K562 (cell line): ENCODE measurements around the gene OR6C76. TPM values are rescaled to one million over a fixed set of nuclear protein-coding genes. Genes with fewer than 3 reads are reported as not detected.

Experiments used
- ATAC-seq: fragments of 200-7000 bp; cut with Tn5 transposase; 3 replicates; pipeline ENCODE4 v1.9.1; 2020; ENCODE audit warnings: moderate library complexity
- BruUV-seq: library from RNA; stranded (reverse); fragments of 400-500 nt; replicated peaks from 2 replicates; lab custom pipeline; 2021; lab: Mats Ljungman, UMichigan
- CTCF ChIA-PET: fragments of 300-600 bp; formaldehyde crosslinking; extraction: SDS; loops from one replicate; lab custom pipeline; 2021; ENCODE audit warnings: low intra/inter-chr PET ratio; lab: Yijun Ruan, JAX
- POLR2A ChIA-PET: fragments of 300-600, 350-650 bp; sonication (Branson Sonifier 250); formaldehyde crosslinking; extraction: SDS; loops from one replicate; lab custom pipeline; 2021; ENCODE audit warnings: antibody characterized with exemption, inconsistent platforms; lab: Yijun Ruan, JAX
- DNase-seq, 4 experiments: peaks; one replicate each; pipeline versions ENCODE4 v3.0.0 to v3.0.0-alpha.2; 2011 to 2018; ENCODE audit warnings: low spot score in 3 of 4, mixed read lengths in 3 of 4; ENCODE audit errors: extremely low read depth in 1 of 4
- FAIRE-seq: peaks from 2 replicates; lab custom pipeline; 2011; peaks lifted over from hg19 to GRCh38; lab: Jason Lieb, UNC
- H2AFZ ChIP-seq: 2 replicates; pipeline ENCODE4 v1.6.0; 2011; ENCODE audit warnings: low read depth, low read length, control low read depth, inconsistent platforms
- H3K27ac ChIP-seq: fragments of 200-600 bp; 3 replicates; pipeline ENCODE4 v1.8.0; 2011; ENCODE audit warnings: low read depth, mild to moderate bottlenecking, control low read depth, inconsistent platforms, low read length, moderate library complexity, mixed read lengths; ENCODE audit errors: extremely low read depth
- H3K27me3 ChIP-seq, 2 experiments: fragments of 300-600 bp in 1 of 2; 2 replicates in 1 of 2; 3 replicates in 1 of 2; pipeline versions ENCODE4 v1.6.0 to v1.8.0; 2011; ENCODE audit warnings: inconsistent platforms in 2 of 2, low read length in 2 of 2, mild to moderate bottlenecking in 1 of 2, mixed read lengths in 1 of 2, moderate library complexity in 1 of 2; ENCODE audit not compliant: control insufficient read depth in 2 of 2, insufficient read depth in 2 of 2
- H3K36me3 ChIP-seq: fragments of 300-600 bp; 3 replicates; pipeline ENCODE4 v1.8.0; 2011; ENCODE audit warnings: mild to moderate bottlenecking, low read length, inconsistent platforms; ENCODE audit not compliant: control insufficient read depth, insufficient read depth
- H3K4me1 ChIP-seq, 2 experiments: fragments of 200-600 bp in 1 of 2; replicated peaks in 1 of 2; 2 replicates in 1 of 2; 3 replicates in 1 of 2; pipeline versions ENCODE4 v1.5.1 to v1.8.0; 2011; ENCODE audit warnings: inconsistent platforms in 2 of 2, low read length in 2 of 2, mild to moderate bottlenecking in 1 of 2, mixed read lengths in 1 of 2, moderate library complexity in 1 of 2; ENCODE audit not compliant: control insufficient read depth in 2 of 2, insufficient read depth in 2 of 2
- H3K4me2 ChIP-seq: 2 replicates; pipeline ENCODE4 v1.6.1; 2011; ENCODE audit warnings: low read length, control low read depth, inconsistent platforms, mixed read lengths; ENCODE audit not compliant: insufficient read depth
- H3K4me3 ChIP-seq: fragments of 200-600 bp; sonication (generic), shearing (Covaris generic); 2 replicates; pipeline ENCODE4 v1.5.1; 2016; ENCODE audit warnings: control low read depth, inconsistent platforms
- H3K79me2 ChIP-seq: fragments of 200-600 bp; 3 replicates; pipeline ENCODE4 v1.8.0; 2011; ENCODE audit warnings: low read length, inconsistent platforms; ENCODE audit not compliant: control insufficient read depth, insufficient read depth
- H3K9ac ChIP-seq, 2 experiments: 2 replicates each; pipeline versions ENCODE4 v1.6.0 to v1.6.1; 2011; ENCODE audit warnings: low read depth in 2 of 2, low read length in 2 of 2, control low read depth in 1 of 2, inconsistent platforms in 1 of 2, mild to moderate bottlenecking in 1 of 2, mixed read lengths in 1 of 2; ENCODE audit not compliant: insufficient read depth in 1 of 2
- H3K9me1 ChIP-seq: one replicate; pipeline ENCODE4 v1.6.0; 2011; ENCODE audit warnings: inconsistent platforms, mild to moderate bottlenecking, low read length, moderate library complexity; ENCODE audit not compliant: control insufficient read depth, insufficient read depth
- H3K9me3 ChIP-seq: replicated peaks from 2 replicates; pipeline ENCODE4 v1.5.1; 2011; ENCODE audit warnings: low read depth, low read length, inconsistent platforms; ENCODE audit not compliant: control insufficient read depth, insufficient read depth
- H4K20me1 ChIP-seq: replicated peaks from 2 replicates; pipeline ENCODE4 v1.6.1; 2011; ENCODE audit warnings: low read length, inconsistent platforms, mixed read lengths; ENCODE audit not compliant: control insufficient read depth, insufficient read depth
- EZH2 ChIP-seq: IDR thresholded peaks from 2 replicates; pipeline ENCODE4 v1.6.1; 2012; ENCODE audit warnings: low read depth, mild to moderate bottlenecking, inconsistent platforms, low read length, borderline replicate concordance
- KLF16 ChIP-seq: IDR thresholded peaks from 2 replicates; pipeline ENCODE4 v1.6.1; 2016; ENCODE audit warnings: antibody characterized with exemption
- NR2C1 ChIP-seq, 2 experiments: fragments of 450-650 bp; IDR thresholded peaks; 2 replicates each; pipeline ENCODE4 v1.6.1; 2017; ENCODE audit warnings: mild to moderate bottlenecking in 2 of 2, antibody characterized with exemption in 1 of 2, inconsistent platforms in 1 of 2, missing compliant biosample characterization in 1 of 2, missing genetic modification characterization in 1 of 2
- SREBF1 ChIP-seq: fragments of 150-350 bp; IDR thresholded peaks from 2 replicates; pipeline ENCODE4 v1.6.1; 2014; ENCODE audit warnings: antibody characterized with exemption, low read depth, low read length, borderline replicate concordance
- SRSF3 ChIP-seq: fragments of 200-400 bp; formaldehyde crosslinking; IDR thresholded peaks from 2 replicates; pipeline ENCODE4 v1.6.1; 2016; ENCODE audit warnings: mild to moderate bottlenecking, low read length, moderate library complexity; ENCODE audit not compliant: insufficient read depth
- ZNF766 ChIP-seq: fragments of 200-800 bp; sonication (Bioruptor generic); conservative IDR thresholded peaks from 2 replicates; pipeline ENCODE4 v1.6.1; 2016; ENCODE audit warnings: missing genetic modification characterization, missing compliant biosample characterization
- WGBS: fragments of 100-300 bp; shearing (Covaris generic); methylation state at CpG from one replicate; pipeline ENCODE4 v1.1.6; 2016; ENCODE audit warnings: low coverage, mixed read lengths; ENCODE audit not compliant: insufficient coverage; ENCODE audit errors: missing lambda C conversion rate; 5-methylcytosine and 5-hydroxymethylcytosine counted together
- in situ Hi-C: fragments of 300-500 bp; cut with MboI; formaldehyde crosslinking; loops from 4 replicates; pipeline ENCODE4 v1.15.0; 2018; ENCODE audit warnings: inconsistent platforms, mixed read lengths
- intact Hi-C: fragments of 100-400 bp; cut with micrococcal nuclease; formaldehyde crosslinking; loops from 2 replicates; pipeline ENCODE4 v1.14.2; 2022
- polyA plus RNA-seq, 8 experiments: library from polyadenylated mRNA; depleted of rRNA in 4 of 8; stranded (reverse) in 5 of 8; unstranded in 3 of 8; fragments of >200 nt; fragmentation: Nextera tagmentation in 2 of 8; fragmentation: Illumina TruSeq in 1 of 8; extraction: Ambion mirVana in 2 of 8; extraction: Trizol in 1 of 8; gene quantifications; 2 replicates each; pipeline versions ENCODE4 v1.2.1 to v1.2.3, GENCODE V29; 2011 to 2014; ENCODE audit warnings: inconsistent platforms in 1 of 8, missing spikeins in 1 of 8
- total RNA-seq, 7 experiments: library from RNA; depleted of rRNA in 6 of 7; stranded (reverse); fragments of >200 nt in 6 of 7; fragmentation: Illumina TruSeq in 2 of 7; extraction: Trizol in 2 of 7; gene quantifications; 2 replicates each; pipeline versions ENCODE4 v1.2.1 to v1.2.3, GENCODE V29; 2011 to 2021; ENCODE audit warnings: low replicate concordance in 1 of 7
- TF ChIP-seq, protein P1 (sequence below): sonication (generic); formaldehyde crosslinking; IDR thresholded peaks from 2 replicates; pipeline ENCODE4 v1.9.0; 2022; ENCODE audit warnings: mild to moderate bottlenecking, missing genetic modification reagents
- TF ChIP-seq, protein P2 (sequence below), 2 experiments: fragments of 450-650 bp in 1 of 2; sonication (generic) in 1 of 2; formaldehyde crosslinking in 1 of 2; IDR thresholded peaks in 1 of 2; conservative IDR thresholded peaks in 1 of 2; 2 replicates each; pipeline versions ENCODE4 v1.6.1 to v1.8.1; 2016 to 2023; ENCODE audit warnings: mild to moderate bottlenecking in 2 of 2, moderate library complexity in 2 of 2, inconsistent platforms in 1 of 2, missing genetic modification reagents in 1 of 2
- TF ChIP-seq, protein P3 (sequence below): IDR thresholded peaks from 2 replicates; pipeline ENCODE4 v1.6.1; 2011; ENCODE audit warnings: borderline replicate concordance, low read depth, mild to moderate bottlenecking, moderate library complexity, low read length; ENCODE audit not compliant: insufficient read depth, poor library complexity, severe bottlenecking

OR6C76 gene
- total and polyA plus RNA-seq, 9 of the 15 experiments (the other 6 are each of a cell fraction or from before 2014, with no cell fraction given), result not detected

DNA sequence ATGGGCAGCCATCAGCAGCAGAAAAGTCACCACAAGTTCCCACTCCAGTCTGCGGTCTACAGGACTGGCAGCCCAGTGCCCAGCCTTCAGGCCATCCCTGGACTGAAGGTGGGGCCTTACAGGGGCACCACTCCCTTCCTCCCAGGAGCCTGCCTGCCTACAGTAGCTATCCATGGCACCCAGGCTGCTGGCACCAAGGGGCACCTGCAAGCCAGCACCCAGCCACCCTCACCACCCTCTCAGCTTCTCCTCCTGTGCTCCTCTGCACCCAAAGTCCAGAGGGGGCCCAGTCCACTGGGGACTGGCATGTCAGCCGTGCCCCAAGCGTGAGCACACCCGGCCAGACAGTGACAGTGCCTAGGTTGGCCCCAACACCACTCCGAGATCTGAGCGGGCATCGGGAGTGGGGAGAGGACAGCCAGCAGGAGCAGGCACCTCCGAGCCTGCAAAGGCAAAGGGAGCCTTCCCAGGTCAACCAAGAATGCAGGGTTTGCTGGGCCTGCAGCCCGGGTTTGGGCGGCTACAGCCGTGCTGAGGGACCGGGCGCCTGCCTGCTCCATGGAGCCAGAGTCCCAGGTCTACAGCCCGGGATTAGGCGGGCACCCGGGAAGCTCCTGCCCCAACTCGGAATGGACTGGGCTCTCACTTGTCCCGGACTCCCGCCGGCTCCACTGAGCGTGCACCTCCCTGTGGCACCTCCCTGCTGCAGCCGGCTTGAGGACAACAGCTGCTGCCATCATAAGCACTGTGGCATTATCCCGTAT, 33.8 kb upstream of the OR6C76 start:
- no peak for FAIRE-seq
- H3K9me3 ChIP-seq, result no peaks in the 10 kb centered on the region
- POLR2A ChIA-PET, result no interaction called here
- H3K27ac ChIP-seq, result no peak overlapping the region
- H3K4me1 ChIP-seq, result peaks cover 0 to 6% of the 10 kb centered on the region in 2 experiments; a peak in 1 of 5 replicates
- ATAC-seq, result no peak
- BruUV-seq, result no TSS peak
- no peaks in the 10 kb centered on the region for H3K9me1 ChIP-seq
- no peak overlapping the region for H2AFZ ChIP-seq
- no peak for DNase-seq
- in situ Hi-C loops, result no loop called here
- 1% methylated on average over 22 of the region's 23 CpGs for WGBS
- no peaks in the 10 kb centered on the region for H3K79me2 ChIP-seq
- no peak overlapping the region; a peak in 1 of 4 replicates for H3K9ac ChIP-seq
- H3K36me3 ChIP-seq, result no peaks in the 10 kb centered on the region
- no peak overlapping the region for H3K4me3 ChIP-seq
- TF ChIP-seq EZH2 (no peak), SREBF1 (no peak), NR2C1 (IDR thresholded peaks at IDR 0.05) (no peak), NR2C1 (tag; IDR thresholded peaks at IDR 0.05) (no peak), KLF16 (no peak), SRSF3 (no peak), ZNF766 (CRISPR knock-in tag) (no peak)
- TF ChIP-seq, protein P1, sequence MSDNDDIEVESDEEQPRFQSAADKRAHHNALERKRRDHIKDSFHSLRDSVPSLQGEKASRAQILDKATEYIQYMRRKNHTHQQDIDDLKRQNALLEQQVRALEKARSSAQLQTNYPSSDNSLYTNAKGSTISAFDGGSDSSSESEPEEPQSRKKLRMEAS (CRISPR knock-in tag), result no peak
- TF ChIP-seq, protein P2, sequence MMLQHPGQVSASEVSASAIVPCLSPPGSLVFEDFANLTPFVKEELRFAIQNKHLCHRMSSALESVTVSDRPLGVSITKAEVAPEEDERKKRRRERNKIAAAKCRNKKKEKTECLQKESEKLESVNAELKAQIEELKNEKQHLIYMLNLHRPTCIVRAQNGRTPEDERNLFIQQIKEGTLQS (IDR thresholded peaks at IDR 0.05), result no peak
- TF ChIP-seq, protein P2 (CRISPR knock-in tag; conservative IDR thresholded peaks at IDR 0.05), result no peak
- TF ChIP-seq, protein P3, sequence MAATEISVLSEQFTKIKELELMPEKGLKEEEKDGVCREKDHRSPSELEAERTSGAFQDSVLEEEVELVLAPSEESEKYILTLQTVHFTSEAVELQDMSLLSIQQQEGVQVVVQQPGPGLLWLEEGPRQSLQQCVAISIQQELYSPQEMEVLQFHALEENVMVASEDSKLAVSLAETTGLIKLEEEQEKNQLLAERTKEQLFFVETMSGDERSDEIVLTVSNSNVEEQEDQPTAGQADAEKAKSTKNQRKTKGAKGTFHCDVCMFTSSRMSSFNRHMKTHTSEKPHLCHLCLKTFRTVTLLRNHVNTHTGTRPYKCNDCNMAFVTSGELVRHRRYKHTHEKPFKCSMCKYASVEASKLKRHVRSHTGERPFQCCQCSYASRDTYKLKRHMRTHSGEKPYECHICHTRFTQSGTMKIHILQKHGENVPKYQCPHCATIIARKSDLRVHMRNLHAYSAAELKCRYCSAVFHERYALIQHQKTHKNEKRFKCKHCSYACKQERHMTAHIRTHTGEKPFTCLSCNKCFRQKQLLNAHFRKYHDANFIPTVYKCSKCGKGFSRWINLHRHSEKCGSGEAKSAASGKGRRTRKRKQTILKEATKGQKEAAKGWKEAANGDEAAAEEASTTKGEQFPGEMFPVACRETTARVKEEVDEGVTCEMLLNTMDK, result no peak
- peaks cover 0 to 12% of the 10 kb centered on the region in 2 experiments; a peak in 2 of 5 replicates for H3K27me3 ChIP-seq
- intact Hi-C loops, result no loop called here
- H4K20me1 ChIP-seq, result no peaks in the 10 kb centered on the region
- no peak overlapping the region for H3K4me2 ChIP-seq
- CTCF ChIA-PET, result no interaction called here
